Hepatocyte (in vitro differentiated cells): Measurements from ENCODE around the gene OCA2. TPM values are rescaled to one million over a fixed set of nuclear protein-coding genes. Genes with fewer than 3 reads are reported as not detected.
"Not testable (repeated sequence)": the region's sequence is repeated elsewhere in the genome, so short reads cannot be mapped to it uniquely, and the experiment has no call there.

ENCODE experiments used
- DNase-seq: peaks from one replicate; pipeline ENCODE4 v3.0.0-alpha.2; 2016; ENCODE audit warnings: low spot score
- H2AFZ ChIP-seq: fragments of 200-600 bp; sonication (generic); 2 replicates; pipeline ENCODE4 v1.6.0; 2016; ENCODE audit warnings: antibody characterized with exemption, mild to moderate bottlenecking
- H3K27ac ChIP-seq: fragments of 200-600 bp; sonication (generic); 2 replicates; pipeline ENCODE4 v1.5.1; 2016; ENCODE audit warnings: mild to moderate bottlenecking
- H3K27me3 ChIP-seq: fragments of 200-600 bp; sonication (generic); 2 replicates; pipeline ENCODE4 v1.6.1; 2016
- H3K36me3 ChIP-seq: fragments of 200-600 bp; sonication (generic); replicated peaks from 2 replicates; pipeline ENCODE4 v1.5.1; 2016; ENCODE audit warnings: low read depth; ENCODE audit not compliant: insufficient read depth
- H3K4me1 ChIP-seq: fragments of 200-600 bp; sonication (generic); 2 replicates; pipeline ENCODE4 v1.5.1; 2016; ENCODE audit warnings: mild to moderate bottlenecking, moderate library complexity; ENCODE audit not compliant: insufficient read depth
- H3K4me2 ChIP-seq: fragments of 200-600 bp; sonication (generic); 2 replicates; pipeline ENCODE4 v1.6.0; 2016
- H3K4me3 ChIP-seq: fragments of 200-600 bp; sonication (generic); 2 replicates; pipeline ENCODE4 v1.5.1; 2016; ENCODE audit warnings: mild to moderate bottlenecking
- H3K79me2 ChIP-seq: fragments of 200-600 bp; sonication (generic); 2 replicates; pipeline ENCODE4 v1.6.0; 2017; ENCODE audit warnings: mild to moderate bottlenecking
- H3K9me2 ChIP-seq: fragments of 200-600 bp; sonication (generic); replicated peaks from 2 replicates; pipeline ENCODE4 v1.6.0; 2017; ENCODE audit warnings: mild to moderate bottlenecking; ENCODE audit not compliant: insufficient read depth
- H3K9me3 ChIP-seq: fragments of 200-600 bp; sonication (generic); 2 replicates; pipeline ENCODE4 v1.5.1; 2016; ENCODE audit warnings: low read depth, mild to moderate bottlenecking
- H4K20me1 ChIP-seq: fragments of 200-600 bp; sonication (generic); 2 replicates; pipeline ENCODE4 v1.6.0; 2016; ENCODE audit warnings: mild to moderate bottlenecking; ENCODE audit not compliant: insufficient read depth, poor library complexity, severe bottlenecking
- EZH2 ChIP-seq: fragments of 200-600 bp; sonication (generic); IDR thresholded peaks from 2 replicates; pipeline ENCODE4 v1.6.1; 2016; ENCODE audit warnings: antibody characterized with exemption, mild to moderate bottlenecking, borderline replicate concordance
- EZH2phosphoT487 ChIP-seq: fragments of 200-600 bp; sonication (generic); IDR thresholded peaks from one replicate; pipeline ENCODE4 v1.6.1; 2018; ENCODE audit warnings: antibody characterized with exemption, mild to moderate bottlenecking, low read depth, moderate library complexity; ENCODE audit not compliant: unreplicated experiment, severe bottlenecking
- WGBS: methylation state at CpG from one replicate; pipeline ENCODE4 v1.1.6; 2016; ENCODE audit warnings: low lambda C conversion rate; ENCODE audit errors: missing lambda C conversion rate; 5-methylcytosine and 5-hydroxymethylcytosine counted together
- polyA plus RNA-seq: library from polyadenylated mRNA; unstranded; fragments of >200 nt; fragmentation: Nextera tagmentation; extraction: Ambion mirVana; gene quantifications from 2 replicates; pipeline ENCODE4 v1.2.1, GENCODE V29; 2016
- total RNA-seq: library from RNA; depleted of rRNA; stranded (reverse); fragments of >200 nt; gene quantifications from 2 replicates; pipeline ENCODE4 v1.2.3, GENCODE V29; 2014
- TF ChIP-seq, protein P1 (sequence below): fragments of 200-600 bp; sonication (generic); IDR thresholded peaks from 2 replicates; pipeline ENCODE4 v1.5.1; 2016; ENCODE audit warnings: antibody characterized with exemption, mild to moderate bottlenecking; ENCODE audit not compliant: poor library complexity

OCA2 gene
- total and polyA plus RNA-seq, 2 experiments from 2014 or later = 25.1 to 27.7 TPM

DNA sequence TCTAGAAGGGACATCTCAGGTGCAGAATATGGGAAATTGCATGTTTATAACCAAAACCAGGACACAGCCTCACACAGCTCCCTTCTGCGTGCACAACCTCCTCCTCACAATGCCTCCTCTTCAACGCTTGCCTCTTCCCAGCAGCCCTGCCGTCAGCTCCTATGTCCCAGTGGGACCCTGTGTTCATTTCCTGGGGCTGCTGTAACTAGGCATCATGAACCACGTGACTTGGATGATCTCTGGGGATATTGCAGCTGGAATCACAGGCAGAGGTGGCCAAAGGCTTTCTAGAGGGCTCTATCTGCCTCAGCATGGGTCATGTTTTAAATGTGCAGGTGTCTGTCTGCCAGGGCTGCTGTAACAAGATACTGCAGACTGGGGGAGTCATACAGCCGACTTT is 375.3 kb downstream of the OCA2 start:
- no peak for DNase-seq
- WGBS = 66% methylated on average over 5 of the region's 5 CpGs

DNA sequence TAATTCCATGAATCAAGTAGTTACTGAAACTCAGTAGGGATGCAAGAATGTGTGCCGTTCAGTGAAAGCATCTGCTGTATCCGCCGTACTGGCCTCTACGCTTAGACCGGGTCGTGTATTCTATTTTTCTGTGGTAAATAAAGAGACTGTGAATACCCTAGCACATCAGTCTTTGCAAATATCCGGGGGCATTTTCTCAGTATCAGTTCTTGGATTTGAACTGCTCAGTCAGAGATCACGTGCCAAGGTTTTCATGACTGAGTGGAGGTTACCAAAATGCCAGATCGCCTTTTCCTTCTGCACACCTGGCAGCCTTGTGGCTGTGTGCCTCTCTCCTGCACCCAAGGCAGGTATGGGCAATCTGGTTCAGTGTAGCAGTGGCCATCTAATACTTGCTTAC is 377.0 kb downstream of the OCA2 start:
- H4K20me1 ChIP-seq = no peaks in the 10 kb centered on the region
- H2AFZ ChIP-seq = no peak overlapping the region
- no peak overlapping the region for H3K4me3 ChIP-seq
- TF ChIP-seq, protein P1, sequence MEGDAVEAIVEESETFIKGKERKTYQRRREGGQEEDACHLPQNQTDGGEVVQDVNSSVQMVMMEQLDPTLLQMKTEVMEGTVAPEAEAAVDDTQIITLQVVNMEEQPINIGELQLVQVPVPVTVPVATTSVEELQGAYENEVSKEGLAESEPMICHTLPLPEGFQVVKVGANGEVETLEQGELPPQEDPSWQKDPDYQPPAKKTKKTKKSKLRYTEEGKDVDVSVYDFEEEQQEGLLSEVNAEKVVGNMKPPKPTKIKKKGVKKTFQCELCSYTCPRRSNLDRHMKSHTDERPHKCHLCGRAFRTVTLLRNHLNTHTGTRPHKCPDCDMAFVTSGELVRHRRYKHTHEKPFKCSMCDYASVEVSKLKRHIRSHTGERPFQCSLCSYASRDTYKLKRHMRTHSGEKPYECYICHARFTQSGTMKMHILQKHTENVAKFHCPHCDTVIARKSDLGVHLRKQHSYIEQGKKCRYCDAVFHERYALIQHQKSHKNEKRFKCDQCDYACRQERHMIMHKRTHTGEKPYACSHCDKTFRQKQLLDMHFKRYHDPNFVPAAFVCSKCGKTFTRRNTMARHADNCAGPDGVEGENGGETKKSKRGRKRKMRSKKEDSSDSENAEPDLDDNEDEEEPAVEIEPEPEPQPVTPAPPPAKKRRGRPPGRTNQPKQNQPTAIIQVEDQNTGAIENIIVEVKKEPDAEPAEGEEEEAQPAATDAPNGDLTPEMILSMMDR = no peak
- TF ChIP-seq EZH2 = no peak
- TF ChIP-seq EZH2phosphoT487 = no peak
- H3K4me2 ChIP-seq = no peak overlapping the region
- no peak overlapping the region for H3K27ac ChIP-seq
- WGBS = 91% methylated on average over 9 of the region's 9 CpGs
- H3K27me3 ChIP-seq = no peaks in the 10 kb centered on the region
- peaks cover under 1% of the 10 kb centered on the region for H3K9me3 ChIP-seq
- no peak for DNase-seq
- no peaks in the 10 kb centered on the region for H3K36me3 ChIP-seq
- no peaks in the 10 kb centered on the region for H3K79me2 ChIP-seq
- no peaks in the 10 kb centered on the region for H3K4me1 ChIP-seq
- no peaks in the 10 kb centered on the region for H3K9me2 ChIP-seq

More for the DNA sequence above, 375.3 kb downstream of the OCA2 start:
- Histone ChIP-seq H3K36me3 (no peaks in the 10 kb centered on the region), H3K4me3 (no peak overlapping the region), H3K27ac (no peak overlapping the region), H3K79me2 (no peaks in the 10 kb centered on the region), H2AFZ (no peak overlapping the region), H3K4me2 (no peak overlapping the region), H3K9me2 (no peaks in the 10 kb centered on the region), H3K27me3 (no peaks in the 10 kb centered on the region), H3K4me1 (no peaks in the 10 kb centered on the region), H4K20me1 (no peaks in the 10 kb centered on the region), H3K9me3 (no peaks in the 10 kb centered on the region)
- TF ChIP-seq EZH2phosphoT487 (no peak), EZH2 (no peak)
- TF ChIP-seq, protein P1 = no peak

DNA sequence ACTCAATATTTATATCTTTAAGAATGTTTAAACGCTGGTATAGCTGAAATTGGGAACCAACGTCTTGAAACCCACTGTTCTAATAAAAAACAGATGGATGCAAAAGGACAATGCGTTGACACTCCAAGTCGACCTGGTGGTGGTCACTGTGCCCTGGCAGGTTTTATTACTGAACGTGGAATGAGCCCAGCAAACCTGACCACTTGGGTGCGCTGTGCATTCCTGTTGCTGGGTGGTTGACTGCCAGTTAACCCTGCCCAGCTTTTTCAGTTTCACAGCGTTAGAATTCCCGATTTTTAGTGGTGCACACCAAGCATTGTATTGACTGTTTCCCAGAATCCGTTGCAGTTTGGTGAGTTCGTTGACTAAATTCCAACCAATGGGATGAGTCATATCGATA is 384.4 kb downstream of the OCA2 start:
- Histone ChIP-seq H2AFZ (no peak overlapping the region), H4K20me1 (no peaks in the 10 kb centered on the region), H3K9me2 (no peaks in the 10 kb centered on the region), H3K27me3 (no peaks in the 10 kb centered on the region), H3K9me3 (peaks cover 3% of the 10 kb centered on the region), H3K27ac (no peak overlapping the region), H3K4me2 (no peak overlapping the region), H3K4me3 (no peak overlapping the region), H3K4me1 (no peaks in the 10 kb centered on the region), H3K79me2 (no peaks in the 10 kb centered on the region), H3K36me3 (no peaks in the 10 kb centered on the region)
- no peak for DNase-seq
- WGBS = 92% methylated on average over 11 of the region's 11 CpGs
- TF ChIP-seq EZH2 = no peak
- TF ChIP-seq, protein P1 = no peak
- TF ChIP-seq EZH2phosphoT487 = no peak

DNA sequence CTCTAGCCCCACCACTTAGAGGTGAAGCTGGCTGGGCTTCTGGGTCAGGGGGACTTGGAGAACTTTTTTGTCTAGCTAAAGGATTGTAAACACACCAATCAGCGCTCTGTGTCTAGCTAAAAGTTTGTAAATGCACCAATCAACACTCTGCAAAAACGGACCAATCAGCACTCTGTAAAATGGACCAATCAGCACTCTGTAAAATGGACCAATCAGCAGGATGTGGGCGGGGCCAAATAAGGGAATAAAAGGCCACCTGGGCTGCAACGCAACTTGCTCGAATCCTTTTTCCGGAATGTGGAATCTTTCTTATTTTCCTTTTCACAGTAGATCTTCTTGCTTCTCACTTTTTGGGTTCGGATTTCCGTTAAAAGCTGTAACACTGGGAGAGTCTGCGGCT is 385.3 kb downstream of the OCA2 start:
- H3K9me2 ChIP-seq, H2AFZ ChIP-seq, H3K79me2 ChIP-seq, H3K4me2 ChIP-seq, H3K27me3 ChIP-seq, H3K36me3 ChIP-seq, H4K20me1 ChIP-seq, H3K4me3 ChIP-seq, H3K4me1 ChIP-seq, H3K27ac ChIP-seq, H3K9me3 ChIP-seq, DNase-seq: not testable (repeated sequence)
- 91% methylated on average over 9 of the region's 9 CpGs for WGBS
